ENCODE results near the gene RAVER2.

DNA sequence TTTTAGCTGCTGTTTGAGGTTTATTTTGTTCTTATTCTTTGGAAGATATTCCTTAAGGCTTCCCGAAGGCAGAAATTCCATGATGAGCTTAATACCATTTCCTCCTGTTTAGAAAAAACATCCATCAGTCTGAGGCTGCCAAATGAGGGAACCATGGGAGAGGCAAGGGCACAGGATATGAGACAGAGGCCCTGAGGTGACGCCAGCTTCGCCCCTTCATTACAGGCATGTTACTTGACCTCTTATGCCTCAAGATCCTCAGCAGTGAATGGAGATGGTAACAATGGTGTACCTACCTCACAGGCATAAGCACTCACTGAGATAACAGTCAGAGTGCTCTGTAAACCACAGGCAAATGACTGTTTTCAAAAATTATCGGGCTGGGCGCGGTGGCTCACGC, 93.6 kb downstream of the RAVER2 start:
- TF ChIP-seq, protein P1, sequence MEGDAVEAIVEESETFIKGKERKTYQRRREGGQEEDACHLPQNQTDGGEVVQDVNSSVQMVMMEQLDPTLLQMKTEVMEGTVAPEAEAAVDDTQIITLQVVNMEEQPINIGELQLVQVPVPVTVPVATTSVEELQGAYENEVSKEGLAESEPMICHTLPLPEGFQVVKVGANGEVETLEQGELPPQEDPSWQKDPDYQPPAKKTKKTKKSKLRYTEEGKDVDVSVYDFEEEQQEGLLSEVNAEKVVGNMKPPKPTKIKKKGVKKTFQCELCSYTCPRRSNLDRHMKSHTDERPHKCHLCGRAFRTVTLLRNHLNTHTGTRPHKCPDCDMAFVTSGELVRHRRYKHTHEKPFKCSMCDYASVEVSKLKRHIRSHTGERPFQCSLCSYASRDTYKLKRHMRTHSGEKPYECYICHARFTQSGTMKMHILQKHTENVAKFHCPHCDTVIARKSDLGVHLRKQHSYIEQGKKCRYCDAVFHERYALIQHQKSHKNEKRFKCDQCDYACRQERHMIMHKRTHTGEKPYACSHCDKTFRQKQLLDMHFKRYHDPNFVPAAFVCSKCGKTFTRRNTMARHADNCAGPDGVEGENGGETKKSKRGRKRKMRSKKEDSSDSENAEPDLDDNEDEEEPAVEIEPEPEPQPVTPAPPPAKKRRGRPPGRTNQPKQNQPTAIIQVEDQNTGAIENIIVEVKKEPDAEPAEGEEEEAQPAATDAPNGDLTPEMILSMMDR (conservative IDR thresholded peaks at IDR 0.05; ENCODE audit: low read depth in 2 of 2) = no peak
- TF ChIP-seq POLR2AphosphoS5 (IDR thresholded peaks at IDR 0.05; ENCODE audit: low read depth) = no peak
- no peak for TF ChIP-seq EZH2 (IDR thresholded peaks at IDR 0.05; ENCODE audit: low read depth, unreplicated experiment)

All from GM23338 (cell line).